NCI-H524 treated with DMSO at 0.1 percent for 48 hours (cell line): Measurements from ENCODE around the gene DTX3.
"Not testable (repeated sequence)": the region's sequence is repeated elsewhere in the genome, so short reads cannot be mapped to it uniquely, and the experiment has no call there.

Source experiments
- DNase-seq: peaks from one replicate; lab custom pipeline; 2025; lab: John Stamatoyannopoulos, UW

DTX3 gene

DNA sequence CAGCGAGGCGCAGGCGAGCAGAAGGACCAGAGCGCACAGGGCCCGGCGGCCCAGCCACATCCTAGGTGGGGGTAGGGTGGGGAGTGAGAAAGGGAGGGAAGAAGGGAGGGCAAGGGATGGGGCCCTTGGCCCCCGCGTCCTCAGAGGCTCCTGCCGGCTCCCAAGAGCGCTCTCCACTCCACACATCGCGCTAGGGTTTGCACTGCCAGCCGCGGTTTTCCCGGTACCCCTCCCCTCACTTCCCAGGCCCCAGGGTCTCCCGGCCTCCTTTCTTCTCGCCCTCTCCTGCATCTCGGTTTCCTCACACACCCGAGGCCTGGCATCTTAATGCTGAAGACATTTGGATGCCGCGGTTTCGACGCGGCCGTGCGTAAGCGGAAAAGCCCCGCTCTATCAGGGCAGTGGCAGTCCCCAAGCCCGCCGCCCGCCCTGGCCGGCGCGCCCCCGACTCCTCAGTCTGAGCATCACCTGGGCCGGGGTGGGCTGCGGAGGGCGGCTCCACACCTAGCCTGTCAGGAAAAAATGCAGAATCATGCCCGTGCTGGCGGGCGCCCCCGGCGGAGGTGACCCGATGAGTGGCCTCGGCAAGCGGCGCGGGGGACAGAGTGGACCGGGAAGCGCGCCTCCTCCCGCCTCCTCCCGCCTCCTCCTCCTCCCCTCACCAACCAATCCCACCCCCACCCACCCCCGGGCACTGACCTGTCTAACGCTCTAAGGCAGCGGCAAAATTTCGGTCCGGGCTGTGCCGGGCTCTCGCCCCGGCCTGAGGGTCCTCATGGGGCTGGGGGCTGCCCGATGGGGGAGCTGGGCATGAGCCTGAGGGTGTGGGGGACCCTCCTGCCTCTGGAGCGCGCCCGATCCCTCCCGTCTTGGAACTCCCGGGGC is 27.7 kb downstream of the DTX3 start:
- no peak for DNase-seq

GRCh38 chr12:57632958-57633840 is 28.6 kb downstream of the DTX3 start, which contains the start of gene B4GALNT1:
Gene B4GALNT1 (minus strand): TSS chr12:57633201. CDS start chr12:57632132, 1,069 bp downstream.
- no peak for DNase-seq

GRCh38 chr12:57636731-57637130 is 32.1 kb downstream of the DTX3 start:
- not testable (repeated sequence) for DNase-seq

- DNase-seq = no peak
Measured at GRCh38 chr12:57637364-57637763, 32.7 kb downstream of the DTX3 start.

- DNase-seq = no peak
Measured at GRCh38 chr12:57638096-57638495, 33.5 kb downstream of the DTX3 start.

DNA sequence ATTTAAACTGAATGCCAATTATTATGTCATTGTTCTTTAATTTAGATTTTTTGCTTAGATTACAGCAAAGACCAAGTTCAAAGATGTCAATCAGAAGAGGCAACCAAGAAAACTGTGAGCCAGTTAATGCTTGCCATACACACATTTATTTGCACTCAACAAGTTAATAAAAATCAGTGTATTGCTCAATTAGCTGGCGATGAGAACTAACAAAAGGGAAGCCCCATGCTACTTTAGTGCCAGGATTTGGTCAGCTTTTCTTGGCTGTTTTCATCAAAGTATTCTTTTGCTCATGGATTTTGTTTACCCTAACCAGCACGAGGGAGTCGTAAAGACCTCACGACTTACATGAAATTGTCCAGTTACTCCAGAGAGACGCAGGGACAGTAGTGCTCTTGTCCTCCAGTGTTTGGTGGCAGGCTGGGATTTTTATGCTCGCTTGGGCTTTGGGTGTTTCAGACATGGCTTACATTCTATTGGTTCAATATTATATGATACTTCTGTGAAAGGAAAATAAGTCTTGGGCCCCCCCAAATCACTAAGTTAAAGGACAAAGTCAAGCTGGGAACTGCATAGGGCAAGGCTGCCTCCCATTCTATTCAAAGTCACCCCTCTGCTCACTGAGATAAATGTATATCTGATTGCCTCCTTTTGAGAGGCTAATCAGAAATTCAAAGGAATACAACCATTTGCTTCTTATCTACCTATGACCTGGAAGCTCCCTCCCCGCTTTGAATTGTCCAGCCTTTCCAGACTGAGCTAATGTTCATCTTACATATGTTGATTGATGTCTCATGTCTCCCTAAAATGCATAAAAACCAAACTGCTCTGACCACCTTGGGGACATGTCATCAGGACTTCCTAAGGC is 35.8 kb downstream of the DTX3 start:
- DNase-seq = no peak

- DNase-seq = no peak
Measured at GRCh38 chr12:57641699-57642442, 37.2 kb downstream of the DTX3 start.

DNA sequence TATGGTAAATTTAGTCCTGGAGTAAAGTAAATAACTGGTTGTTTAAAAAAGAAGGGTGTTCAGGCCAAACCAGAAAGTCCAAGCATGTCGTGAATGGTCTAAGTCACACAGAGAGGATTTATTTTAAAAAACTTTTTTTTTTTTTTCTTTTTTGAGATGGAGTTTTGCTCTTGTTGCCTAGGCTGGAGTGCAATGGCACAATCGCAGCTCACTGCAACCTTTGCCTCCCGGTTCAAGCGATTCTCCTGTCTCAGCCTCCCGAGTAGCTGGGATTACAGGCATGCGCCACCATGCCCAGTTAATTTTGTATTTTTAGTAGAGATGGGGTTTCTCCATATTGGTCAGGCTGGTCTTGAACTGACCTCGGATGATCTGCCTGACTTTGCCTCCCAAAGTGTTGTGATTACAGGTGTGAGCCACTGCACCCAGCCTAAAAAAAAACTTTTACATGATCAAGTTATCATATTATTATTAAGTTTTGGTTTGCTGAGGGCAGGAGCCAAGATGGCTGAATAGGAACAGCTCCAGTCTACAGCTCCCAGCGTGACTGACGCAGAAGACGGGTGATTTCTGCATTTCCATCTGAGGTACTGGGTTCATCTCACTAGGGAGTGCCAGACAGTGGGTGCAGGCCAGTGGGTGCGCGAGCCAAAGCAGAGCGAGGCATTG is 41.5 kb downstream of the DTX3 start:
- DNase-seq = not testable (repeated sequence)

- DNase-seq = not testable (repeated sequence)
Measured at GRCh38 chr12:57646659-57647049, 42.0 kb downstream of the DTX3 start.

DNA sequence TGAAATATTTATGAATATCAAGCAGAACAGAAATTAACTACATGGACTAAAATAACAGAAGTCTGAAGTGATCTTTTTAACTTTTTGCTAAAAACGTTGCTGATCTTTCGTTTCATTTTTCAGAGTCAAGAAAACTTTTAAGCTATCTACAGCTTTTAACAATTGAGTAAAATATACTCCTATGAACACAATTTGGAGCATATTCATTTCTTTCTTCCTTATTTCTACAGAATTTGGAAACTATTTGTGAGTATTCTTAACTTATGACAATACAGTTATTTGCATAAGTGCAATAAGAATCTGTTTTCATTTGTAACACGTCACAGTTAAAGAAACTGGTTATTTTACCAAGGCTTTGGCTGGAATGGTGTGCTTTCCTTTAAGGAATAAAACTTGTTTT is 49.4 kb downstream of the DTX3 start:
- no peak for DNase-seq

GRCh38 chr12:57655541-57656240 is 51.1 kb downstream of the DTX3 start:
- DNase-seq = no peak

- DNase-seq = not testable (repeated sequence)
Measured at GRCh38 chr12:57656408-57656807, 51.8 kb downstream of the DTX3 start.

GRCh38 chr12:57657744-57658143 is 53.1 kb downstream of the DTX3 start:
- no peak for DNase-seq

DNA sequence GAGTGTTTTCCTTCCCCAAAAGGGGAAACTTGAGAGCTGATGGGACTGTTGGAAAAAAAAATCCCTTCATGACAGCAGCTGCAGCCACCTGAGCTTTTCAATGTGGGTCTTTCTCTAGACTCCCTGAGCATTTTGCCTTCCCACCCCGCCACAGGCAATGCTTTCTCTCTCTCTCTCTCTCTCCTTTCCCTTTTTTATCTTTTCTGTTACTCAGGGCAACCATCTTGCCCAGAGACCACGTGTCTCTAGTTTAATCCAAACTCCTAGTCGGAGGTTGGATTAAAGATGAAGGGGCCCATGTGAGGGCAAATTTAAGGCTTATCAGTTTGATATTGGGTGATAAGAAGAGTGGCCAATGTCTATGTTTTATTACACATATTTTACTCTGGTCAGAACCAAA is 54.3 kb downstream of the DTX3 start:
- no peak for DNase-seq
